DMS153 (cell line): ENCODE results near the gene SCAI.
"Not testable (repeated sequence)": the region's sequence is repeated elsewhere in the genome, so short reads cannot be mapped to it uniquely, and the experiment has no call there.

Source experiments
- DNase-seq: peaks from one replicate; lab custom pipeline; 2025; lab: John Stamatoyannopoulos, UW

SCAI gene

DNA sequence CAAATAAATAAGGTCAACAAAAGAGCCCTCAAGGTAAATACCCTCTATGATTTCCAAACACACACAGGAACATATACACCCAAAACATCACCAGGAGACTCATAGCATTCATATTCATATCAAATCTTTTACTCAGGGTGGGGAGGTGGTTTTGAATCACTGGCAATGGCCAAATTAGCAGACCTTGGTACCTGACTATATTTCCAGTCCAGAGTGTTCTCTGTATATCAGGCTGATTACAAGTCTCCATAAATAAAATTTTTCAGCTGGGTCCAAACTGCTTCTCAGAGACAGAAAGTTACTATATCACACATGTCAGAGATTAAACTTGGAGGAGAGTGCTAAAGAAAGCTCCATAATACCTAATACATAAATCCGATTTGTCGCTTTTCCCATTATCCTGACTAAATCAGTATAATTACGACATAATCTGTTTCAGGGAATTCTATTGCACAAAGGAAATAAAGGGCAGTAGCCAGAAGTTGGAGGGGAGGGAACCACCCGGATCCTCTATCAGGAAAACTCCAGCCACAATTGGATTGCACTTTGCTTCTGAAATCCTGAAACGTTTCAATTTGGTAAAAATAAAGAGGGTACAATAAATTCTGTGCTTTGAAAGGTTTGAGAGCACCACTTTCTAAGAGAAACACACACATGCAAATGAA is 195.5 kb downstream of the SCAI start:
- no peak for DNase-seq

DNA sequence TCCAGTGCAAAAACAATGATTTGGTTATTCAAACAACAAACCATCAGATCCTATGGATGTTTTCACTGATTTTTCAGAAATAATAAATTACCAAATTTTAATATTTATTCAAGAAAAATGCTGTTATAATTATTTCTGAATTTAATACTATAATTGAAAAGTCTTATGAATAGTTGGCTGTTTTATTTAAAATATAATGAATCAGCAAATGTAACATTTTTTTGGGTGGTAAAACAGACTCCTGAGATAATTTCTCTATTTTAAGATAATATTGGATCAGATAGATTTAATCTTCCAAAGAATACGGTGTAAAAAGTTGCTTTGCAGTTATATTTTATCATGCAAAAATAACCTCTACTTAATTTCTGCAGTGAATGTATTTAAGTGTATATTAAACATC is 197.2 kb downstream of the SCAI start:
- no peak for DNase-seq

DNA sequence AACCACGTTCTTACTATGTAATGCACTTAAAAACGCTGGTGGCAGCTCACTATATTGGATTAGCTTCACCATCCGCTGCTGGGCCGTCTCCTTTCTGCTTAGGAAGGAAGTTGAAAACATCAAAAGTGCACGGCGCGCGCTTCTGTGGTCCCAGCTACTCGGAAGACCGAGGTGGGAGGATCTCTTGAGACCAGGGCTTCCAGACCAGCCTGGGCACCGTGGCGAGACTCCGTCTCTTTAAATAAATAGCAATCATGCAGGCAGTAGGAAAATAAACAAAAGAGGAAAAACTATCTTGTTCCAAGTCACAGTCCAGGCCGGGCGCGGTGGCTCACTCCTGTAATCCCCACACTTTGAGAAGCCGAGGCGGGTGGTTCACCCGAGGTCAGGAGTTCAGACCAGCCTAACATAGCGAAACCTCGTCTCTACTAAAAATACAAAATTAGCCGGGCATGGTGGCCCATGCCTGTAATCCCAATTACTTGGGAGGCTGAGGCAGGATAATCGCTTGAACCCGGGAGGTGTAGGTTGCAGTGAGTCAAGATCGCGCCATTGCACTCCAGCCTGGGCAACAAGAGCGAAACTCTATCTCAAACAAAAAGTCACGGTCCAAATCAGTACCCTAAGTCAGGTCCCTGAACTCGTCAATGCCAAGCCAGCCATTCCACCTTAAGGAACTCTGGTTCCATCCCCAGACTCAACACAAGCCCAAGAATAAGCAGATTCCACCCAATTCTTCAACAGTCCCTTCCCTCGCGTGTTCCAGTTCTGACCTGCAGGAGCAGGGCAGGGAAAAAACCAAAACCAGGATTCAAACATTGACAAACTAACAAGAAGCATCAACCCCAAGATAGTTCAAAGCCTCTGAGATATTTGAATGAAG is 201.4 kb downstream of the SCAI start:
- peak; percentile 4 for DNase-seq

DNA sequence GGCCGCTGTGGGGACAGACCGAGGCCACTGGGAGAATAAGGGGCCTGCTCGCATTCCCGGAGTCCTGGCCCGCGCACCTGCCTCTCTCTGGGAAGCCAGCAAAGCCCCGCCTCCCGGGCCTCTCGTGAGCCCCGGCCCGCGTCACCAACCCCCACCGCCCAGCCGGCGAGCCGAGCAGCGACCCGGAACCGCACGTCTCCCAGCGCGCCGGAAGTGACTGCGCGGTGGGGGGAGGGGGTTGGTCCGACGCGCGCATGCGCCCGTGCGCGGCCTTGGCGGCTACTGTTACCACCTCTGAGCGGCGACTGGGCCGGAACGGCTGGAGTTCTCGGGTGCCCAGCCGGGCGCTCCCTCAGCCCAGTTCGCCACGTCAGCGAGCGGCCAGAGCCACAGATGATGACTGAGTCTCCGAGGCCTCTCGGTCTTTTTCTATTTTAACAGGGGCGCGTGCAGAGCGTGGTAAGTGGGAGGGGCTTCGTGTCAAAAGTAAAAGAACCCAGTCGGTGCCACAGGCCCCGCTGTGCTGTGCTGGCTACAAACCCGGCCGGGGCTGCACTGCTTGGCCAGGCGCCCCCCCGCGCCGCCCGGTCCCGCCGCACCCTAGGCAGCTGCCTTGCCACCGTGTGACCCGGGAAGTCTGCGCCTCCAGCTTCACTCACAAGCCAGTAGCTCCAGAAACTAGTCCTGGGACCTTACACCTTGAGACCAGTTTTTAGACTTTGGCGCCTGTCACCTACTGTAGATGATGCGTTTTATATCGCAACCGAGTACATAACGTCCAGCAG is 202.2 kb downstream of the SCAI start, which contains the start of gene GOLGA1:
GOLGA1 (minus strand) TSS at position 190 of the 785 bp plus-strand sequence. CDS start 2,372 bp downstream, outside the sequence.
- peak; percentile 90 for DNase-seq

DNA sequence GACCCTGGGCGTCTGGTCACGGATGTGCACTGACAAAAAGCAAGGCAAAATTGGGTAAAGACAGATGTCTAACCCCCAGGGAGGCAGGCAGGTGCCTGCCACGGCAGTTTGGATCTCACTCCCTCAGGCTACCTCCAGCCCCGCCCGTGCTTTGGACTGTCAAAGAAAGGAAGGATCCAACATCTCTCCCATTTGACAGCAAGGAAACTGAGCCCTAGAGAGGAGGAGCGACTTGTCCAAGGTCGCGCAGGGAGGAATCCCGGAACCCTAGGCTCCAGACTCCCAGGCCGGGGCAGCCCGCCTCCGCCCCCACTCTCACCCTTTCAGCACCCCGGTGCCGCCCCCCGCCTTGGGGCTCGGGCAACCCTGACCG is 202.8 kb downstream of the SCAI start:
- no peak for DNase-seq

DNA sequence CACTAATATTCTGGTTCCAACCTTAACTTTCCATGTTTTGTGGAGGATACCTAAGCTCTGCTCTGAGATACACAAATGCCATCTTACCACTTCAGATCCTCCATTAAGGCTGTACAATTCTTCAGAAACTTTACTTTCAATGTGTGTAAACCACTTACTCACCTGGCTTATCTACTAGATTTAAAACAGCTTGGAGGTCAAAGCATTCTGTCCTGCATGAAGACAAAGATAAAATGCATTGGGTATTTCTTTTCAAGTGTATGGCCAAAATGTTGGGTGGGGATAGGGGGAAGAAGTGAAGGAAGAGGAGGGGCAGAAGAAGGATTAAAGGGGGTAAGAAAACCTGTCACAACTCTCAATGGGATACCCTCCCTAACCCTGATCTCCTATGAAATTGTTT is 203.4 kb downstream of the SCAI start:
- no peak for DNase-seq

DNA sequence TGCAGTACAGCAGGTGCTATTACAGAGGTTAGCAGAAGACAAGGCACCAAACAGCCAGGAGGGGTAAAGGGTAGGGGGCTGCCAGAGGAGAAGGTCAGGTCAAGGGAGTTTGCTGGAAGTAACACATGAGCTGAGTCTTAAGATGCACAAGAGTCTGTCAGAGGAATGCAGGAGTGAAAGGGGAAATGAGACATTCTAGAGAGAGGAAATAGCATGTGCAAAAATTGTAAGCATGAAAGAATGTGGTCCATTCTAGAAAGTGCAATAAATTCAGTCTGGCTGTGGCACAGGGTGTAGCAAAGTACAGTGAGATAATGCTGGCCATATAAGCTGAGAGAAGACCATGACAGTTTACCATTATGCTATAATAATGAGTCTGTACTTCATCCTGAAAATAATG is 209.0 kb downstream of the SCAI start:
- no peak for DNase-seq

DNA sequence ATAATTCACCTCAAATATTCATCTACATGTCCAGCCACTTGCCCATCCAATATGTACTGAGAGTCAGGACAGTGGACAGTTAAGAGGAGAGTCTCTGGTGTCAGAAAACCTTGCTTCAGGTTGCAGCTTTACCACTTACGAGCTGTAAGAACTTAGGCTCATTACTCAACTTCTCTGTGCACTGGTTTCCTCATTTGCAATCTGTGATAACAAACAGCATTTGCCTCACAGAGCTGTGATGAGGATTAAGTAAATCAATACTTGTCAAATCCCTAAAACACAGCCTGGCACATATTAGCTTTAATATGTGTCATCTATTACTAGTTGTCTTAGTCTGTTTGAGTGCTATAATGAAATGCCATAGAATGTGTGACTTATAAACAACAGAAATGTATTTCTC is 211.0 kb downstream of the SCAI start:
- no peak for DNase-seq

DNA sequence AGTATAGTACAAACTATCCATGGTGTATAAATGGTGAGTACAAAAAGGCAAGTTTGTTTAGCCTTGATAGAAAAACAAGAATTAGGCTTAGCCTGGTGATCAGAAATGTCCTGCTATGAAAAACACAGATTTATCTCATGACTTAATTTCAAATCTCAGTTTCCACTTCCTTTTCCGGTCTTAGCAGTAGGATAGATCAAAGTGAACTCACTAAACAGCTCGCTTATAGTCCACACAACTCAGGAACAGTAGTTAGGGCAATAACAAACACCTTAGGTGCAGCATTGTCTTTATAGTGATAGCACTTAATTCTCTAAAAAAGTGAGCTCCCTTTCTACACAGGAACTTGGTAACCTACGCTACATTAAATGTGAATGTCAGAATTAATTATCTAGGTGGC is 213.9 kb downstream of the SCAI start:
- no peak for DNase-seq

DNA sequence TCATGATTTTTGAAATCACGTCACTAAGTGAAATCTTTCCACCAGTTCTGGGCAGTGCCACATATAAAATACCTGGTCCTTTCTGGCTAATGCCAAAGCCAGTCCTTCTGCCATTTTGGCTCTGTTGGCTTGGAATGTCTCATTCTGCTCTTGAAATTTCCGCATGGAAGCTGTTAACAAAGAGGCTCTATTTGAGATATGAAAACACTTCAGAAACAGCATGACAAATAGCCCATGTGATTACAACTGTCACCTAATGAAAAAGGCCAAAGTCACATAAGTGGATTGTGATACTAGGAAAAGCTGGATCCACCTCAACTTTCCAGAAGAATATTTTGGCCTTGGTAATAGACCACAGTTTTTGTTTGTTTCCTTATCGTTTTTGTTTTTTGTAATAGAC is 215.2 kb downstream of the SCAI start:
- no peak for DNase-seq

DNA sequence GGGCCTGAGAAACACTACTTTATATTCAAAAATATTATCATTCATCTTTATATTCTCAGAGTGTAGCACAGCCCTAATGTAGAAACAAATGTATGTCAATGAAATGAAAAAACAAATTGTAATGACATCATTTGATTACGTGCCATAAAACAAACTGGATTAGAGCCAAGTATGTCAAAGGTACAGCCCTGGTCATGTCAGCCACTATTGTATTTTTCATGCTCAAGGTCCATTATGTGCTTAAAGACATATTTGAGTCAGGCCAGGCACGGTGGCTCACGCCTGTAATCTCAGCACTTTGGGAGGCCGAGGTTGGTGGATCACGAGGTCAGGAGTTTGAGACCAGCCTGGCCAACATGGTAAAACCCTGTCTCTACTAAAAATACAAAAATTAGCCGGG is 222.9 kb downstream of the SCAI start:
- not testable (repeated sequence) for DNase-seq

DNA sequence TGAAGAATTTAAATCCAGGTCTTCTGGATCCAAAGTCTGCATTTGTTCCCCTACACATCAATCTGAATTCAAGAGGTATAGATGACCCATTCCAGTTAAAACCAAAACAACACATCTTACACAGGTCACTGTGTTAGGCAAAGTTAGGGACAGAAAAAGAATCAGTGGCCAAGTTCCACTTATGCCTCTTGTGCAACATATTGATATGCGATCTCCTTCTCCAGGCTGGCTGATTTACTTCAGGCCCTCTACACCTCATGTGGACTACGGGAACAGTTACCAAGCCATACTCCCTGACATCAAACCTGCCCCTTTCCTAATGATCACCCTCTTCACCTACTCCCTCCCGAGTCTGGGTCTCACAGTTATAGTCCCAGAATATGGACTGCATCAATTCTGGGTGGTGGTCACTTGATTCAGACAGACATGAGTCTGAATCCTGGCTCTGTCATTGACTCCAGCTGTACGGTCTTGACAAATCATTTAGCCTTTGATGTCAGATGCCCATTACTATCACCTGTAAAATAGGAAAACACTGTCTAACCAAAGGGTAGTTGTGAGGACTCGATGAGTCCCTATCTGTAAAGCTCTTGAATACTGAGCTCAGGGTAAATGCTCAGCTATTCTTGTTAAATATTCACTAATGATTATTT is 228.4 kb downstream of the SCAI start:
- DNase-seq = no peak

DNA sequence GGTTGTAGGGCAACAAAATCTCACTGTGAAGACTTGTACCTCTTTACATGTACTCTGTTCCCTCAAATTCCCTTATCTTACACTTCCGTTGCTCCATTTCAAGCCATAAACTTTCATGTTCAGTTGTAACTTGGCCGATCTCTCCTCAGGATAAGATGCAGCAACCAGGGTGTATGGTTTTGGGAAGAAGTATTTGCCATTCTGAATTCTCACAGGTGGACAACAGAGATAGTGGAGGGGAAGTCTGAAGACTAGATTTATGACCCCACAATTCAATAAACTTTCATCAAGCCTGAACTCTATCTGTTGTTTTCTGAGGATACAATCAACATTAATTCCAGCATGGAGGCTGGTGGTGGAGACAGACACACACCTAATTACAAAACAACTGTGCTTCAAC is 229.9 kb downstream of the SCAI start:
- DNase-seq = no peak

DNA sequence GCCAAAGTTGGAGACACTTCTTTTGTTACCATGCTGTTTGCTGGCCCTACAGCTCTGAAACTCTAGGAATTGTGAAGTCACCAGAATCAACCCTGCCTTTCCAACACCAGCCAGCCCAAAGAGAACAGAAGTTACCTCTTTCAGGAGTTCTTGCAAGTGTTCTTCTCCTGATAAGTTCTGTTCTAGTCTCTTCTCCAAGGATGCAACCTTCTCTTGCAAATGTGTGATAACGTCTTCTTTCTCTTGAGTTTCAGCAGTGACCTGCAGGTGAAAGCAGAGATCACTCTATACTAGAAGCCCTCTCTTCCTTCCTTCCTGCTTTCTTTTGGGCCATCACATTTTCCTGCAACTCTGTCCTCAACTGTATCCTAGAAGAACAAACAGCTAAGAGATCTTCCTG is 231.6 kb downstream of the SCAI start:
- DNase-seq = no peak

DNA sequence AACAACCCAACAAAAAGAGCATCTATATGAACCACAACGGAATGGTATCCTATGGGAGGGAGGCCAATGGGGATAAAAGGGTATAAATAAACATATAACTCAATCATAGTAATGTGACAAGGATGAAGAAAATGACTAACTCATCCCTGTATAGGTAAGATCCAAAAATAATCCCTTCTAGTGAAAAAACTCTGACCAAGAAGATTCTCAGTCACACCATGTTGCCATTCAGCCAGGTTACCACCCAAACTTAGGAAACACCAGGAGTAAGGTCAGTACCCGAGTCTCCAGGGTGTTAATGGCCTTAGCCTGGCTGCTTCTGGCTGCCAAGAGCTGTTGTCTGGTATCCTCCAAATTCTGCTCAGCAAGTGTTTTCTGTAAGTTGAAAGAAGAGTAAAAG is 235.2 kb downstream of the SCAI start:
- DNase-seq = no peak

DNA sequence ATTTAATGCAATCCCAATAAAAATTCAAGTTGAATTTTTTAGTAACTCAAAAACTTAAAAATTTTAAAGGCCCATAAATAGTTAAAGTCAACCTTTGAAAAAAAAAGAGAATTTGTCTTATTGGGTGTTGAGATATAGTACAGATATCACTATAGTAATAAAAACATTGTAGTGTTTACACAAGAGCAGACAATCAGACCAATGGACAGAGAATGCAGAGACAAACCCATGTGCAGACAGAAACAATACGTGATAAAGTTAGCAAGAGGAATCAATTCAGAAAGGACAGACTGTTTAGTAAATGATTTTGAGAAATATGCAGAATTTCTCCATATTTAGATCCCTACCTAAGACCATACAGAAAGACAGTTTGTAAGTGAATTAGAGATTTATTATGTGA is 236.4 kb downstream of the SCAI start:
- DNase-seq = no peak

DNA sequence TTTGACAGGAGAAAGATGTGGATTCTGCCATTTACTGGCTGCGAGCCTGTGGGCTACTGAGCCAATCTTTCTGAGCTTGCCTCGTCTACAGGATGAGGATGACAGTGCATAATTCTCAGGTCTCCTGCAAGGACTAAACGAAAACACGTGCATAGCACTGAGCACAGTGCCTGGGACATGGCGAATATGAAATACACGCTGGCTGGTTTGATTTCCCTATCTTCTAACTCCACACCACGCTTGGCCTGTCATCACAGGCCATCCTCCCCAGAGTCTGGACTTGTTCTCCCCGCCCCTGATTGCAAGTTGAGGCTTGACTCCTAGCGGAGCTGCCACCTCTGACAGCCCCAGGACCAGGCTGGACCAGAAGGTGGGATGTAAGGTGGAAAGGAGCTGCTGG is 243.5 kb downstream of the SCAI start:
- no peak for DNase-seq

DNA sequence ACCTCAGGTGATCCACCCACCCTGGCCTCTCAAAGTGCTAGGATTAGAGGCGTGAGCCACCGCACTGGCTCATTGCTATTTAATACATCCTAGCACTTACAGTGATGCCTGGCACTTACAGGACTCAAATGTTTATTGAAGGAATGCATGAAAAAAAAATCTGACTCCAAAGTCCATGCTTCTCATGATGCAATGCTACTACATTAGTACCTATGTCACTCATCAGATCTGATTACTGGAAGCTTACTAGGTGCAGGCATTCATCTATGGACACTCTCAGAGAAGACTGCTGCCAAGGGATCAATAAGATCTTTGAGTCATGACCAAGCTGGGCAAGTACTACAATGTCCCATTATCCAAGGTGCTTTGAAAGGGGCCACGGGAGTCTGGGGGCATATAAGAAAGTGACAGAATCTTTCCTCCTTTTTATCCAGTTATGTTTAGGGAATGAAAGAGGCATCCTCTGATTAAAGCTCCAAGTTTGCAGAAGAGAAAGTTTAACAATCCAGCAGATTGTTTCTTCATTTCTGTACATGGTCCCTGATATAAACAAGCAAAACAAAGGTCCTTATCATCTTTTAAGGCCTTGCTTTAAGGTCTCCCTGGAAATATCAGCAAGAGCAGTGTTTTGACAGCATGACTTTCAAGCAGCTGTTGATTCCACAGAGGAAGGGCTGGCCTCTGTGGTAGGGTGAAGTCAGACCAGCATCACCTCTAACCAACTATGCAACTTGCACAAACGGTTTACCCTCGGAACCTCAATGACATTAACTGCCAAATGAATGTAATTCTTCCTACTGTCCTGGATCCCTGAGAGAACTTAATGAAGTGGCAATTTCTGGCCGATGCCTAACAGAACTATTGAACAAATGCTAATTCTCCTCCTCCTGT is 245.5 kb downstream of the SCAI start:
- no peak for DNase-seq

DNA sequence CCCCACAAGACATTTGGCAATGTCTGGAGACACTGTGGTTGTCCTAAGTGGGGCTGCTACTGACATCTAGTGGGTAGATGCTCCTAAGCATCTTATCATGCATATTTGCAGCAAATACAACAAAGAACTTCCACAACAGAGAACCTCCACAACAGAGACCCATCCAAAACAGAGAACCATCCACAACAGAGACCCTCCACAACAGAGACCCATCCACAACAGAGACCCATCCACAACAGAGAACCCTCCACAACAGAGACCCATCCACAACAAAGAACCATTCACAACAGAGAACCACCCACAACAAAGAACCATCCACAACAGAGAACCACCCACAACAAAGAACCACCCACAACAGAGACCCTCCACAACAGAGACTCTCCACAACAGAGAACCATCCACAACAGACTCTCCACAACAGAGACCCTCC is 248.6 kb downstream of the SCAI start:
- DNase-seq = no peak

DNA sequence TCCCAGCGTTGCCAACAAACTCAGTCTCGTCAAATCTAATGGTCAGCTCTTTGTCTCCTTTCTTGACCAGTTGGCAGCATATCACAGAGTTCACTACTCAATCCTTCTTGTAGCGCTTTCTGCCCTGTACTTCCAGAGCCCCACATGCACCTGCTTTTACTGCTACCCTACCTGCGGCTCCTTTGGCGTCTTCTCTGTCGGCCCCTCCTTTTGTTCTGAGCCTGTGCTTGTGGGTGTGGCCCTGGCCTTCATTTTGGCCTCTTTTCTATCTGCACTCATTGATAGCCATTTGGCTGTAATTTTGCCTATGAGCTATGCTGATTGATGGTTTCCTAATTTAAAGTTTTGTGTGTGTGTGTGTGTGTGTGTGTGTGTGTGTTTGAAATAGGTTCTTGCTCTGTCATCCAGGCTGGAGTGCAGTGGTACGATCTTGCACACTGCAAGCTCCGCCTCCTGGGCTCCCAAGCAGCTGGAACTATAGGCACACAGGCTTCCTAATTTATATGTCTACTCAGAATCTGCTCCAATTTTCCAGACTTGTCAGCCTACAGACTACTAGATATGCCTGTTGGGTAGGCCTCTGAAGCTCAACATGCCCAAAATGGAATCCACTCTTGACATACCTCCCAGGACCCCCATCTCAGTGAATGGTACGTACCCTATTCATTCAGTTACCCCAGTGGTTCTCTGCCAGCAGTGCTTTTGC is 249.1 kb downstream of the SCAI start:
- no peak for DNase-seq
